Mesenchymal stem cell (in vitro differentiated cells and primary cell): ENCODE data around the gene ABCA1.

Experiments used
- DNase-seq: peaks from one replicate; pipeline ENCODE4 v3.0.0-alpha.2; 2013
- H2AFZ ChIP-seq: one replicate; pipeline ENCODE4 v1.6.1; 2013; ENCODE audit warnings: low read depth, mild to moderate bottlenecking, control low read depth, inconsistent platforms, low read length, moderate library complexity
- H2AK5ac ChIP-seq: 2 replicates; pipeline ENCODE4 v1.6.1; 2013; ENCODE audit warnings: low read length, moderate library complexity, mild to moderate bottlenecking, inconsistent platforms; ENCODE audit not compliant: severe bottlenecking
- H2BK120ac ChIP-seq: one replicate; pipeline ENCODE4 v1.6.1; 2013; ENCODE audit warnings: low read depth, mild to moderate bottlenecking, inconsistent platforms, low read length, moderate library complexity
- H2BK12ac ChIP-seq, 2 experiments: one replicate each; pipeline ENCODE4 v1.6.1; 2013; ENCODE audit warnings: inconsistent platforms in 2 of 2, low read length in 2 of 2, mild to moderate bottlenecking in 2 of 2, moderate library complexity in 2 of 2, control low read depth in 1 of 2
- H2BK15ac ChIP-seq: one replicate; pipeline ENCODE4 v1.6.1; 2013; ENCODE audit warnings: mild to moderate bottlenecking, low read depth, inconsistent platforms; ENCODE audit not compliant: poor library complexity, severe bottlenecking
- H2BK5ac ChIP-seq: 2 replicates; pipeline ENCODE4 v1.6.1; 2013; ENCODE audit warnings: low read depth, mild to moderate bottlenecking, low read length, control low read depth, inconsistent platforms; ENCODE audit not compliant: poor library complexity, severe bottlenecking
- H3K14ac ChIP-seq, 2 experiments: one replicate each; pipeline ENCODE4 v1.6.1; 2013; ENCODE audit warnings: inconsistent platforms in 2 of 2, low read length in 2 of 2, control low read depth in 1 of 2, mild to moderate bottlenecking in 1 of 2, moderate library complexity in 1 of 2
- H3K18ac ChIP-seq, 2 experiments: one replicate each; pipeline ENCODE4 v1.6.1; 2013; ENCODE audit warnings: inconsistent platforms in 2 of 2, low read length in 2 of 2, control low read depth in 1 of 2, low read depth in 1 of 2, mild to moderate bottlenecking in 1 of 2
- H3K23ac ChIP-seq, 2 experiments: one replicate each; pipeline ENCODE4 v1.6.1; 2013; ENCODE audit warnings: inconsistent platforms in 2 of 2, low read length in 2 of 2, mild to moderate bottlenecking in 2 of 2, moderate library complexity in 2 of 2, control low read depth in 1 of 2
- H3K27ac ChIP-seq: 2 replicates; pipeline ENCODE4 v1.5.1; 2013; ENCODE audit warnings: mild to moderate bottlenecking, moderate library complexity, low read length, control low read depth, inconsistent platforms; ENCODE audit not compliant: poor library complexity, severe bottlenecking
- H3K27me3 ChIP-seq, 2 experiments: 2 replicates each; pipeline versions ENCODE4 v1.6.1 to v1.7.0; 2013; ENCODE audit warnings: low read length in 2 of 2, mild to moderate bottlenecking in 2 of 2, moderate library complexity in 2 of 2, control low read depth in 1 of 2, inconsistent platforms in 1 of 2; ENCODE audit not compliant: control insufficient read depth in 1 of 2, insufficient read depth in 1 of 2
- H3K36me3 ChIP-seq, 2 experiments: 2 replicates each; pipeline versions ENCODE4 v1.6.1 to v1.7.0; 2013; ENCODE audit warnings: low read length in 2 of 2, control low read depth in 1 of 2, inconsistent platforms in 1 of 2, low read depth in 1 of 2, mild to moderate bottlenecking in 1 of 2; ENCODE audit not compliant: insufficient read depth in 2 of 2, control insufficient read depth in 1 of 2
- H3K4ac ChIP-seq, 2 experiments: one replicate each; pipeline ENCODE4 v1.6.1; 2013; ENCODE audit warnings: inconsistent platforms in 2 of 2, low read length in 2 of 2, mild to moderate bottlenecking in 2 of 2, moderate library complexity in 2 of 2, control low read depth in 1 of 2, low read depth in 1 of 2
- H3K4me1 ChIP-seq: 2 replicates; pipeline ENCODE4 v1.6.1; 2013; ENCODE audit warnings: low read depth, low read length, control low read depth; ENCODE audit not compliant: control insufficient read depth, insufficient read depth
- H3K4me2 ChIP-seq: 2 replicates; pipeline ENCODE4 v1.6.1; 2013; ENCODE audit warnings: low read length, mild to moderate bottlenecking, inconsistent platforms; ENCODE audit not compliant: poor library complexity, severe bottlenecking
- H3K4me3 ChIP-seq, 2 experiments: 2 replicates each; pipeline versions ENCODE4 v1.5.1 to v1.7.0; 2013; ENCODE audit warnings: low read length in 2 of 2, mild to moderate bottlenecking in 2 of 2, control low read depth in 1 of 2, low read depth in 1 of 2; ENCODE audit not compliant: insufficient read depth in 1 of 2
- H3K79me1 ChIP-seq: replicated peaks from 2 replicates; pipeline ENCODE4 v1.6.1; 2013; ENCODE audit warnings: mild to moderate bottlenecking, control low read depth, low read length, inconsistent platforms; ENCODE audit not compliant: poor library complexity, severe bottlenecking
- H3K9ac ChIP-seq: 2 replicates; pipeline ENCODE4 v1.7.0; 2013; ENCODE audit warnings: mild to moderate bottlenecking, low read length, moderate library complexity
- H3K9me3 ChIP-seq: 2 replicates; pipeline ENCODE4 v1.7.0; 2013; ENCODE audit warnings: mild to moderate bottlenecking, low read length; ENCODE audit not compliant: control insufficient read depth
- H4K8ac ChIP-seq: one replicate; pipeline ENCODE4 v1.6.1; 2013; ENCODE audit warnings: inconsistent platforms, mild to moderate bottlenecking, low read length, moderate library complexity
- H4K91ac ChIP-seq: one replicate; pipeline ENCODE4 v1.6.1; 2013; ENCODE audit warnings: mild to moderate bottlenecking, low read length, inconsistent platforms
- WGBS: methylation state at CpG from one replicate; pipeline ENCODE4 v1.1.7; 2013; ENCODE audit warnings: mixed read lengths; 5-methylcytosine and 5-hydroxymethylcytosine counted together

Gene ABCA1

GRCh38 chr9:104866191-104866590 is 61.8 kb downstream of the ABCA1 start:
- Histone ChIP-seq H3K36me3 (peaks cover 0 to 29% of the 10 kb centered on the region in 2 experiments), H3K14ac (no peak overlapping the region), H2BK120ac (no peak overlapping the region), H3K23ac (no peak overlapping the region), H3K4ac (no peak overlapping the region), H2AFZ (no peak overlapping the region), H2BK12ac (no peak overlapping the region), H3K27me3 (no peaks in the 10 kb centered on the region), H3K79me1 (no peaks in the 10 kb centered on the region), H3K9me3 (no peaks in the 10 kb centered on the region), H3K4me3 (no peak overlapping the region), H4K91ac (no peak overlapping the region), H3K9ac (no peak overlapping the region), H3K18ac (no peak overlapping the region), H3K27ac (no peak overlapping the region), H2AK5ac (no peak overlapping the region), H3K4me2 (no peak overlapping the region), H4K8ac (no peak overlapping the region), H3K4me1 (peaks cover 13% of the 10 kb centered on the region), H2BK5ac (no peak overlapping the region), H2BK15ac (no peak overlapping the region)
- 100% methylated on average over 1 of the region's 1 CpG for WGBS
- DNase-seq = peak; percentile 61

GRCh38 chr9:104864675-104865104 is 63.3 kb downstream of the ABCA1 start:
- H2BK12ac ChIP-seq = peak overlapping the region in 1 of 2 experiments; percentile 37
- peak; percentile 83 for DNase-seq
- H3K27me3 ChIP-seq = no peaks in the 10 kb centered on the region
- peak overlapping the region; percentile 39 for H3K9ac ChIP-seq
- H3K4me1 ChIP-seq = peaks cover 11% of the 10 kb centered on the region
- no peak overlapping the region for H4K8ac ChIP-seq
- no peaks in the 10 kb centered on the region for H3K79me1 ChIP-seq
- H3K18ac ChIP-seq = peak overlapping the region; percentile 3 to 61
- H3K36me3 ChIP-seq = peaks cover 0 to 32% of the 10 kb centered on the region in 2 experiments
- no peaks in the 10 kb centered on the region for H3K9me3 ChIP-seq
- H2BK15ac ChIP-seq = no peak overlapping the region
- no peak overlapping the region for H3K23ac ChIP-seq
- no CpG with 5 or more reads among the region's 5 CpGs for WGBS
- H2BK120ac ChIP-seq = no peak overlapping the region
- no peak overlapping the region for H2BK5ac ChIP-seq
- H3K14ac ChIP-seq = no peak overlapping the region
- peak overlapping the region; percentile 1 for H4K91ac ChIP-seq
- no peak overlapping the region for H2AFZ ChIP-seq
- peak overlapping the region in 1 of 2 experiments; percentile 40 for H3K4ac ChIP-seq
- H3K4me3 ChIP-seq = no peak overlapping the region
- H2AK5ac ChIP-seq = no peak overlapping the region
- H3K4me2 ChIP-seq = no peak overlapping the region
- no peak overlapping the region for H3K27ac ChIP-seq

GRCh38 chr9:104863180-104863883 is 64.6 kb downstream of the ABCA1 start:
- H2BK12ac ChIP-seq = peak overlapping the region in 1 of 2 experiments; percentile 29
- peaks cover 0 to 32% of the 10 kb centered on the region in 2 experiments for H3K36me3 ChIP-seq
- peak overlapping the region; percentile 52 to 74 for H3K4ac ChIP-seq
- H3K27ac ChIP-seq = no peak overlapping the region
- no peak overlapping the region for H3K23ac ChIP-seq
- H3K14ac ChIP-seq = no peak overlapping the region
- no peak overlapping the region for H2BK5ac ChIP-seq
- no peak overlapping the region for H2AFZ ChIP-seq
- no peak overlapping the region for H2BK120ac ChIP-seq
- no peak overlapping the region for H4K91ac ChIP-seq
- H3K9me3 ChIP-seq = no peaks in the 10 kb centered on the region
- peak; percentile 87 for DNase-seq
- H3K4me3 ChIP-seq = no peak overlapping the region
- H3K18ac ChIP-seq = peak overlapping the region in 1 of 2 experiments; percentile 35
- peaks cover under 1% of the 10 kb centered on the region for H3K4me1 ChIP-seq
- no peaks in the 10 kb centered on the region for H3K79me1 ChIP-seq
- H3K27me3 ChIP-seq = no peaks in the 10 kb centered on the region
- H2BK15ac ChIP-seq = no peak overlapping the region
- H2AK5ac ChIP-seq = no peak overlapping the region
- H3K9ac ChIP-seq = peak overlapping the region; percentile 42
- no peak overlapping the region for H4K8ac ChIP-seq
- 28% methylated on average over 4 of the region's 4 CpGs for WGBS
- H3K4me2 ChIP-seq = no peak overlapping the region

GRCh38 chr9:104861397-104861796 is 66.6 kb downstream of the ABCA1 start:
- Histone ChIP-seq H2BK12ac (no peak overlapping the region), H3K36me3 (peaks cover 0 to 26% of the 10 kb centered on the region in 2 experiments), H3K14ac (no peak overlapping the region), H3K4ac (no peak overlapping the region), H2AK5ac (no peak overlapping the region), H3K18ac (no peak overlapping the region), H2BK15ac (no peak overlapping the region), H3K9me3 (no peaks in the 10 kb centered on the region), H3K79me1 (no peaks in the 10 kb centered on the region), H2BK120ac (no peak overlapping the region), H2BK5ac (no peak overlapping the region), H3K27me3 (no peaks in the 10 kb centered on the region), H2AFZ (no peak overlapping the region), H3K4me3 (no peak overlapping the region), H4K91ac (no peak overlapping the region), H4K8ac (no peak overlapping the region), H3K9ac (no peak overlapping the region), H3K4me2 (no peak overlapping the region), H3K4me1 (no peaks in the 10 kb centered on the region), H3K27ac (no peak overlapping the region), H3K23ac (no peak overlapping the region)
- DNase-seq = no peak
- 80% methylated on average over 1 of the region's 2 CpGs for WGBS
